Stimulated activated naive CD4-positive, alpha-beta T cell (primary cell): ENCODE results near the gene PLGRKT.

ENCODE experiments used
- DNase-seq, 6 experiments: peaks; one replicate each; lab custom pipeline; 2025; lab: John Stamatoyannopoulos, UW

The PLGRKT gene

GRCh38 chr9:5310851-5311250 is 126.9 kb downstream of the PLGRKT start:
- DNase-seq, result no peak
